ACC112 (cell line): ENCODE data around the gene MRPS25.

Experiments used
- H2AFZ ChIP-seq: fragments of 200-600 bp; sonication (generic); one replicate; pipeline ENCODE4 v1.6.0; 2017; ENCODE audit warnings: antibody characterized with exemption, low read length; ENCODE audit not compliant: unreplicated experiment
- H3K27ac ChIP-seq: fragments of 200-600 bp; sonication (generic); 2 replicates; pipeline ENCODE4 v1.5.1; 2014; ENCODE audit warnings: low read depth, mild to moderate bottlenecking, antibody characterized with exemption, low read length, moderate library complexity
- H3K27me3 ChIP-seq: fragments of 200-600 bp; sonication (generic); 2 replicates; pipeline ENCODE4 v1.6.1; 2014; ENCODE audit warnings: mild to moderate bottlenecking, antibody characterized with exemption, low read length, moderate library complexity, mixed read lengths; ENCODE audit not compliant: insufficient read depth
- H3K36me3 ChIP-seq: fragments of 200-600 bp; sonication (generic); 2 replicates; pipeline ENCODE4 v1.6.1; 2016; ENCODE audit warnings: mild to moderate bottlenecking, antibody characterized with exemption, low read length, moderate library complexity, mixed read lengths; ENCODE audit not compliant: insufficient read depth
- H3K4me1 ChIP-seq: fragments of 200-600 bp; sonication (generic); one replicate; pipeline ENCODE4 v1.6.1; 2016; ENCODE audit warnings: low read length, mixed read lengths; ENCODE audit not compliant: insufficient read depth, unreplicated experiment, control insufficient read depth
- H3K4me3 ChIP-seq: fragments of 200-600 bp; sonication (generic); 2 replicates; pipeline ENCODE4 v1.5.1; 2014; ENCODE audit warnings: mild to moderate bottlenecking, low read depth, low read length
- H3K79me2 ChIP-seq: fragments of 200-600 bp; sonication (generic); one replicate; pipeline ENCODE4 v1.6.0; 2016; ENCODE audit warnings: low read length; ENCODE audit not compliant: control insufficient read depth, unreplicated experiment, insufficient read depth

The MRPS25 gene

DNA sequence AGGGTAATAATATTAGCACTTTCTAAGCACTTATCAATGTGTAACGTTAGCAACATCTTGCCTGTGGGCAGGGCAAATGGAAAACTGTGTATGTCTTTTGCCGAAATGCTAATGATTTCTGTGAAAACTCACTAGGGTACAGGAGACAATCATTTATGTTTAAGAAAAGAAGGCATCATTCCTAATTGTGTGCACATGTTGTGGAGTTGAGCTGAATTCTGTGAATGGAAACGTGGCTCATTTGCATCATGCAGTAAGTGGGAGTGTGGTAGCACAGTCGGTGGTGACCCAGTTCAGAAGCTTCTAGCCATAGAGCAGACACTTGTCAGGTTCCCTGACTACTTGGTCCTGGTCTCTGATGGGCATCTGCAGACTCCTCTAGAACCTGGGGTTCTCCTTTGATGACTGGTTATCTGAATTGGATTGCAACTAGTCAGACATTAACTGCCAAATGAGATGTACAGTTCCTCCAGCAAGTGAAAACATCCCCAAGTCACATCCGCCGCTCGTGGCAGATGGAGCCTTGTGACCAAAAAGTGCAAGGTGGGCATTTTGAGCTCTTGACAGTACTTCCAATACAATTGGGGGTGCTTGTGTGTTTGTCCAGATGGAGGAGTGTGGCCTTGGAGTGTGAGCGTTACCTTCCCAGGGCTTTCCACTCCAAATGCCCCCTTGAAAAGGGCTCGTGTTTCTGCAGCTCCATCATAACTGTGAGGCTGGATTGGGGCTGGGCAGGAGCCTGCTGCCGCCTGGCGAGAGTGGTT is 21.5 kb downstream of the MRPS25 start:
- Histone ChIP-seq H3K4me3 (no peak overlapping the region), H3K79me2 (no peaks in the 10 kb centered on the region), H2AFZ (no peak overlapping the region), H3K4me1 (peaks cover 11% of the 10 kb centered on the region), H3K27me3 (no peaks in the 10 kb centered on the region), H3K36me3 (peaks cover 41% of the 10 kb centered on the region), H3K27ac (no peak overlapping the region)

DNA sequence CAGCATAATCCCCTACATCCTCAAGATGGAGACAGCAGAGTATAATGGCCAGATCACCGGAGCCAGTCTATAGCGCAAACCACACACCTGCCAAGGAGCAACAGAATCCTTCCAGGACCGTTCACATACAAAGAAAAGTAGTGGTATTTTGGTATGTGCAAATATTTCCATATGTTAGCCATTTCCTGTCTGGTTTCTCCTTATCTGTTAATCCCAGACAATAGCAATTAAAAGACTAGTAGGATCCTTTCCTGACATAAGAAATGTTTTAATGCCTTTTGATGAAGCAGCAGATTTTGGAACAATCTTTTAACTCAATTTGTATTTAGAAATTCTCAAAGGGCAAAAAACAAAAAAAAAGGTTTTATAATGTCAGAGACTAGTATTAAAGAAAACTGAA is 22.2 kb downstream of the MRPS25 start:
- no peaks in the 10 kb centered on the region for H3K27me3 ChIP-seq
- H2AFZ ChIP-seq: no peak overlapping the region
- no peak overlapping the region for H3K27ac ChIP-seq
- no peaks in the 10 kb centered on the region for H3K79me2 ChIP-seq
- peaks cover 41% of the 10 kb centered on the region for H3K36me3 ChIP-seq
- peaks cover 11% of the 10 kb centered on the region for H3K4me1 ChIP-seq
- no peak overlapping the region for H3K4me3 ChIP-seq

DNA sequence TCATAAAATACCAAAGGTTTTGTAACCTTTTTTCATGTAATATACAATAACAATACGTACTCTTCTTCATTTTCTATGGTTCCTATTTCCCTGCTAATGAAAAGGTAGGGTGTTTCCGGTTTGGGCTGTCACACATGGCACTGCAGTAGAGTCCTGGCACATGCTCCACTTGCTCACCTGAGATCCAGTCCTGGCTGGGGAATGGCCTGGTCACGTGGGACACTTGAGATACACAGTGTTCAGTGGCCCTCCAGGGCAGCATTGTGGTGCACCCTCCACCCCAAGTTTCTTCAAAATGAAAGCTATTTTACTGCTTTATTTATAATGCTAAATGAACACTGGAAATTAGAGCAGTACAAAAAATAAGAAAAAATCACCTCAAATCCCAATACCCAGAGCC is 23.2 kb downstream of the MRPS25 start:
- Histone ChIP-seq H3K4me3 (no peak overlapping the region), H3K4me1 (peaks cover 11% of the 10 kb centered on the region), H3K36me3 (peaks cover 34% of the 10 kb centered on the region), H3K27ac (no peak overlapping the region), H3K79me2 (no peaks in the 10 kb centered on the region), H3K27me3 (no peaks in the 10 kb centered on the region), H2AFZ (no peak overlapping the region)

DNA sequence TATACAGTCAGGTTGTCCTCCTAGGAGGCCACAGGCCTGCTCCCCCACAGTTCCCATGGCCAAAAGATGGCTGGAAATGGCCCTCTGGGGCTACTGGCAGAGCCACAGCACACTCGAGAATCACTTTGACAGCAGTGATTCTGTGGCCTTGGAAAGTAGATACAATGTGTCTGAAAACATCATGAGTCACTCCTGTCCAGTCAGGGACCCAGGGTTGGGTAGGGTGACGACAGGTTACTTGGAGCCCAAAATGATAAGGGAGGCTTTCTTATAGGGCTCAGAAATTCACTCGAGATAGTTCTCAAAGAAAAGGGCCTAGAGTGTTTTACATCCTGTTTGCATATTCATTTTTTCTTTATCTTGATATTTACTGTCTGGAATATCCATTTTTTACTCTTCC is 24.3 kb downstream of the MRPS25 start:
- Histone ChIP-seq H3K4me1 (peaks cover 11% of the 10 kb centered on the region), H3K36me3 (peaks cover 24% of the 10 kb centered on the region), H2AFZ (no peak overlapping the region), H3K27me3 (no peaks in the 10 kb centered on the region), H3K4me3 (no peak overlapping the region), H3K27ac (no peak overlapping the region), H3K79me2 (no peaks in the 10 kb centered on the region)

DNA sequence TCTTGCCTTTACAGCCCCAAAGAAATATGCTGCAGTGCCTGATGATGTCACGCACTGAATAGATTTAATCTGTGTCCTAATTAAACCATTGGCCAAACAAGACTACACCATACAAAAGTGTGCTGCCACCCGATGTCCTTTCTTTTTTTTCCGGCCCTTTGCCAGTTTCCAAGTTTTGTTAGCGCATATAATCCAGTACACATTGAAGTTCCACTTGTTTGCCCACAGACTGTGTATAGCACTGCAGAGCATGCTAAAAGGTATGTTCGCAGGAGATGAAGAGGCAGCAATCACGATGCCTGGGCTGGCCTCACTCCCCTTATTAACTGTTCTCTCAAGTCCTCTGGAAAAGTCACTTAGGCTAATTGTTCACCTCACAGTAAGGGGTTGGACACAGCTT is 26.8 kb downstream of the MRPS25 start:
- H3K36me3 ChIP-seq: peaks cover 14% of the 10 kb centered on the region
- H3K79me2 ChIP-seq: no peaks in the 10 kb centered on the region
- H3K27ac ChIP-seq: no peak overlapping the region
- H3K27me3 ChIP-seq: no peaks in the 10 kb centered on the region
- H3K4me3 ChIP-seq: no peak overlapping the region
- H3K4me1 ChIP-seq: peaks cover 11% of the 10 kb centered on the region
- H2AFZ ChIP-seq: no peak overlapping the region

DNA sequence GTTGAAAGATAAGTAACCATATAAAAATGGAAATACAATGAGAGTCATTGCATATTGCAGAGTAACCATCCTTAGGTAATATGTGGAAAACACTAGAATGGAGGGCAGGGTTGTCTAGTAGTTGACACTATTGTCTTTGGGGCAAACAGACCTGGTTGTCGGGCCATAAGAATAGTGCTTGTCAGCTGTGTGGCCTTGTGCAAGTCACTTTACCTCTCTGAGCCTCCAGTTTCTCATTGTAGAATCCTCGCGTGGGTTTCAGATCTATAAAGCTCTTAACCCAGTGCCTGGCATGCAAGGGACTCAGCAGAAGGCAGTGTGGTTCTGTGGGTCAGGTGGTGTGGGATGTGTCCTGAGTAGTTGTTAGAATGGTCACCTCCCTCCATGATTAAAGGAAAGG is 32.0 kb downstream of the MRPS25 start:
- peaks cover 12% of the 10 kb centered on the region for H3K36me3 ChIP-seq
- H3K4me3 ChIP-seq: no peak overlapping the region
- H3K79me2 ChIP-seq: no peaks in the 10 kb centered on the region
- no peak overlapping the region for H2AFZ ChIP-seq
- no peak overlapping the region for H3K27ac ChIP-seq
- H3K27me3 ChIP-seq: no peaks in the 10 kb centered on the region
- no peaks in the 10 kb centered on the region for H3K4me1 ChIP-seq

DNA sequence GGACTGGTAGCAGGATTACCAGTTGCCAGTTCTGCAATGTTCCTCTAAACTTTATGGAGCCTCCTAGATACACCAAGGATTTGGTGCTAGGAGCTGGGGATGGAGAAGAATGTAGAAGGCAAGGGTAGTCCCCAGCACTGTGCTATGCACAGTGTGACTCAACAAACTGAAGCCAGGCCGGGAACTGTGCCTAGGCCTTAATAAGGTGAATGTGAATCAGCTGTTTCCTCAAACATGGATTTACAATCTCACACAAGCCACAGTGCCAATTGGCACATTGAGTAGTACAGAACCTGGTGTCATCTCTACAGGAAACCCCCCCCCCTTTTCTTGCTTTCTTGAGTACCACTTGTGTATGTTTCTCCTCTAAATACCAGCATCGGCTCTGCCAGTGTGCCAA is 32.5 kb downstream of the MRPS25 start:
- H3K4me1 ChIP-seq: no peaks in the 10 kb centered on the region
- H3K4me3 ChIP-seq: no peak overlapping the region
- H3K79me2 ChIP-seq: no peaks in the 10 kb centered on the region
- no peak overlapping the region for H3K27ac ChIP-seq
- peaks cover 12% of the 10 kb centered on the region for H3K36me3 ChIP-seq
- H2AFZ ChIP-seq: no peak overlapping the region
- H3K27me3 ChIP-seq: no peaks in the 10 kb centered on the region

DNA sequence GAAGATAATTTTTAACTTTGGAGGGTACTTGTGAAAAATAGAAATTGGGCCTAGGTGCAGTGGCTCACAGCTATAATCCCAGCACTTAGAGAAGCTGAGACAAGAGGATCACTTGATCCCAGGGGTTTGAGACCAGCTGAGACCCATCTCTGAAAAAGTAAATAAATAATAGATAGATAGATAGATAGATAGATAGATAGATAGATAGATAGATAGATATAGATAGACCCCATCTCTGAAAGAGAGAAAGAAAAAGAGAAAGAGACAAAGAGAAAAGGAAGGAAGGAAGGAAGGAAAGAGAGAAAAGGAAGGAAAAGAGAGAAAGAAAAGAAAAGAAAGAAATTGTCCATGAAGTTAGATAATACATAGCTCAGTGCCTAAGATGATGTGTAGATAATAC is 35.5 kb downstream of the MRPS25 start:
- Histone ChIP-seq H3K79me2 (no peaks in the 10 kb centered on the region), H3K36me3 (peaks cover 12% of the 10 kb centered on the region), H2AFZ (no peak overlapping the region), H3K4me3 (no peak overlapping the region), H3K27me3 (no peaks in the 10 kb centered on the region), H3K27ac (no peak overlapping the region), H3K4me1 (no peaks in the 10 kb centered on the region)

DNA sequence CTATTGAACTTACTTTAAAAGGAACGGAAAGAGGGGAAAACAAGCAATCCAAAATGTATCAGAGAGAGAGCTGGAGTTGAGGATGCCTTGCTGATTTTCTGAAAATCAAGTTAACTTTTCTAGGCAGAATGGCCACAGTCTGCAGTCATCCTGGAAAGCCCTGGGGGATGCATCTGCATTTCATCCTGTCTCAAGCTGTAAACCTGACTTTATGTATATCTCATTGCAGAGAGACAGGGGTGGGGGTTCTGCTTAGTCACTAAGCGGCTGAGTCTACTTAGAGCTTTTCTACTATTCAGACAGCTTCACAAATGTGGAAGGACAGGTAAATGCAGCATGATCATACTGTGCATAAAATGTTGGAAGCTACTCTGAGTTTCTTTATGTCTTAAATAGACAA is 41.4 kb downstream of the MRPS25 start:
- Histone ChIP-seq H3K27me3 (no peaks in the 10 kb centered on the region), H3K27ac (no peak overlapping the region), H3K79me2 (no peaks in the 10 kb centered on the region), H3K4me1 (no peaks in the 10 kb centered on the region), H3K36me3 (peaks cover 6% of the 10 kb centered on the region; the same call in 1 of the 2 replicates), H3K4me3 (no peak overlapping the region), H2AFZ (no peak overlapping the region)

DNA sequence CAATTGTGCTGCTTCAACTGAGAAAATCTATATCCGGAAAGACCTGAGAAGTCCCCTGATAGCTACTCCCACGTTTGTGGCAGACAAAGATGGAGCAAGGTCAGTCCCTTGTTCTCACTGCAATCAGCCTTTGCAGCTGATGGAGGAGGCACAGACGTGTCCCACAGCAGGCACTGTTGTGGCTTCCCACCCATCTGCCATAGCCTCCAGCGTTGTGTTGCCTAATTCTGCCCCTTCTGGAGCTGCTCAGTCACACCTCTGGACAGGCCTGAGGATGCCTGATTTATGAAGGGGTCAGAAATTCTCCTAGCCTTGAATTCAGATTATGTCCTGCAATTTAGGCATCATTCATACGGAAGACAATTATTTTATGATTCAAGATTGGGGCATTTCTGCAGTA is 41.9 kb downstream of the MRPS25 start:
- Histone ChIP-seq H2AFZ (no peak overlapping the region), H3K27me3 (no peaks in the 10 kb centered on the region), H3K4me3 (no peak overlapping the region), H3K36me3 (peaks cover 3% of the 10 kb centered on the region; the same call in 1 of the 2 replicates), H3K27ac (no peak overlapping the region), H3K4me1 (no peaks in the 10 kb centered on the region), H3K79me2 (no peaks in the 10 kb centered on the region)

DNA sequence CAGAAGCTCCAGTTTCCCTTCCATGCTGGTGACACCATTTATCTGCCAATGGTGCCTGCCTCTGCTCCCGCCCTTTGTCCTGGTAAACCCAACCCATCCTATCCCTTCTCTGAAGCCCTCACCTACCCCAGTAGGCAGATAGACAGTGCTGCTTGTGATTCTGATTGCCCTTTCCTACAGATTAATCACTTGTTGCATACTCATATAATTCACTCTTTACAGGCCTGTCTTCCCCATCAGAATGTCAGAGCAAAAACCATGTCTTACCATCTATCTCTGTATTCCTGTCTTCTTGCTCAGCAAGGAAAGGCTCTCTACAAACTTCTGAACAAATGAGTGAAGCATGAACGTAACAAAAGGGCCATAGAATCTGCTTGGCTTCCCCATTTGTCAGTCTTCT is 47.9 kb downstream of the MRPS25 start:
- Histone ChIP-seq H3K36me3 (peaks cover 23% of the 10 kb centered on the region), H3K27ac (no peak overlapping the region)

More for the DNA sequence above, 47.9 kb downstream of the MRPS25 start:
- H3K4me1 ChIP-seq: peaks cover 11% of the 10 kb centered on the region
- no peaks in the 10 kb centered on the region for H3K79me2 ChIP-seq
- no peak overlapping the region for H3K4me3 ChIP-seq
- H2AFZ ChIP-seq: no peak overlapping the region
- H3K27me3 ChIP-seq: no peaks in the 10 kb centered on the region
